CD4-positive, alpha-beta memory T cell (primary cell): ENCODE results near the gene ZRANB3. TPM values are rescaled to one million over a fixed set of nuclear protein-coding genes. Genes with fewer than 3 reads are reported as not detected.
"Not testable (repeated sequence)": the region's sequence is repeated elsewhere in the genome, so short reads cannot be mapped to it uniquely, and the experiment has no call there.

Experiments
- CTCF ChIA-PET: fragments of 350-600 bp; sonication (Branson Sonifier 250); formaldehyde crosslinking; loops from one replicate; lab custom pipeline; 2021; ENCODE audit warnings: inconsistent platforms; ENCODE audit not compliant: partially characterized antibody; lab: Charles Lee
- POLR2A ChIA-PET: fragments of 350-600 bp; sonication (Branson Sonifier 250); formaldehyde crosslinking; loops from one replicate; lab custom pipeline; 2021; ENCODE audit not compliant: partially characterized antibody; lab: Charles Lee
- DNase-seq, 5 donors: peaks; one replicate each; pipeline versions ENCODE4 v3.0.0 to v3.0.0-alpha.2; 2020 to 2022; ENCODE audit warnings: mixed read lengths in 1 of 5
- H3K27ac ChIP-seq: one replicate; pipeline ENCODE4 v1.7.0; 2013; ENCODE audit warnings: low read depth, low read length
- H3K27me3 ChIP-seq: 2 replicates; pipeline ENCODE4 v1.7.0; 2013; ENCODE audit warnings: mild to moderate bottlenecking, low read length, moderate library complexity; ENCODE audit not compliant: insufficient read depth
- H3K36me3 ChIP-seq: 2 replicates; pipeline ENCODE4 v1.7.0; 2013; ENCODE audit warnings: mild to moderate bottlenecking, low read length, moderate library complexity; ENCODE audit not compliant: insufficient read depth
- H3K4me1 ChIP-seq: 2 replicates; pipeline ENCODE4 v1.7.0; 2013; ENCODE audit warnings: mild to moderate bottlenecking, low read length, moderate library complexity; ENCODE audit not compliant: insufficient read depth
- H3K4me3 ChIP-seq, 2 donors: one replicate each; pipeline ENCODE4 v1.7.0; 2013; ENCODE audit warnings: low read length in 2 of 2, mild to moderate bottlenecking in 1 of 2
- H3K9me3 ChIP-seq, 2 donors: one replicate each; pipeline ENCODE4 v1.7.0; 2013; ENCODE audit warnings: low read length in 2 of 2, control low read depth in 1 of 2; ENCODE audit not compliant: control insufficient read depth in 1 of 2
- H3K27ac Mint-ChIP-seq, 7 donors: one replicate each; pipeline ENCODE4 v1.8.0; 2020 to 2021; ENCODE audit warnings: mixed read lengths in 7 of 7, mild to moderate bottlenecking in 6 of 7, inconsistent platforms in 3 of 7, moderate library complexity in 3 of 7
- H3K27me3 Mint-ChIP-seq, 2 donors: one replicate each; pipeline ENCODE4 v1.8.0; 2020 to 2021; ENCODE audit warnings: mixed read lengths in 2 of 2
- H3K36me3 Mint-ChIP-seq, 2 donors: one replicate each; pipeline ENCODE4 v1.8.0; 2020 to 2021; ENCODE audit warnings: mixed read lengths in 2 of 2, inconsistent platforms in 1 of 2, mild to moderate bottlenecking in 1 of 2
- H3K4me1 Mint-ChIP-seq, 4 donors: one replicate each; pipeline ENCODE4 v1.8.0; 2020 to 2021; ENCODE audit warnings: mixed read lengths in 4 of 4, mild to moderate bottlenecking in 1 of 4
- H3K4me3 Mint-ChIP-seq, 8 donors: one replicate each; pipeline ENCODE4 v1.8.0; 2020 to 2021; ENCODE audit warnings: mixed read lengths in 8 of 8, mild to moderate bottlenecking in 7 of 8, moderate library complexity in 6 of 8, inconsistent platforms in 3 of 8
- H3K9me3 Mint-ChIP-seq, 8 donors: one replicate each; pipeline ENCODE4 v1.8.0; 2020 to 2021; ENCODE audit warnings: mixed read lengths in 8 of 8, mild to moderate bottlenecking in 5 of 8, inconsistent platforms in 3 of 8, moderate library complexity in 1 of 8
- intact Hi-C: fragments of 100-400 bp; cut with micrococcal nuclease; formaldehyde crosslinking; loops from one replicate; pipeline ENCODE4 v1.15.1; 2023
- polyA plus RNA-seq, 2 donors: library from polyadenylated mRNA; unstranded; fragments of 300-500 nt; fragmentation: Illumina TruSeq; gene quantifications; one replicate each; pipeline ENCODE4 v1.2.3, GENCODE V29; 2021
- total RNA-seq, 2 experiments: library from RNA; stranded (reverse); gene quantifications; one replicate each; pipeline ENCODE4 v1.2.3, GENCODE V29; 2021

ZRANB3 gene
- total and polyA plus RNA-seq, 4 experiments from 2014 or later, result 2.3 to 5.0 (median 3.4) TPM

DNA sequence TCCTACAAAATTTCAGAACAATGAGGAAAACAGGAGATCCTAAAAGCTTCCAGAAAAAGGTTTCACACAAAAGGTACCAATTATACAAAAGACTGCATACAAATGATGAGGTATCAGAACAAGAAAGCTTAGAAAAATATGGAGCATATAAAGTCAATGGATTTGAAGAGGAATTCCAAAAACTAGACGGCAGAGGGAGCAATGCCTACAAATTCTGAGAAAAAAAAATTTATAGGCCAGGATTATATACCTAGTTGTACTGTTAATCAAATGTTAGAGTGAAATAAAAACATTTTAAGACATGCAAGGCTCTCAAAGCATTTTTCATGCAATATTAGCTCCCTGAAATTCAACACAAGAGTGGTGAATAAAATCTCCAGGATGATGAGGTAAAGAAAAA lies 106.2 kb downstream of the ZRANB3 start:
- Mint-ChIP-seq H3K27me3 (no peaks in the 10 kb centered on the region), H3K4me1 (peaks cover 0 to 2% (median 0%) of the 10 kb centered on the region in 4 donors), H3K9me3 (peaks cover 4 to 46% (median 23%) of the 10 kb centered on the region in 8 donors), H3K4me3 (no peak overlapping the region), H3K27ac (no peak overlapping the region), H3K36me3 (peaks cover 20 to 43% of the 10 kb centered on the region in 2 donors)
- Histone ChIP-seq H3K36me3 (no peaks in the 10 kb centered on the region), H3K4me1 (no peaks in the 10 kb centered on the region), H3K27me3 (no peaks in the 10 kb centered on the region), H3K27ac (no peak overlapping the region), H3K9me3 (no peaks in the 10 kb centered on the region), H3K4me3 (no peak overlapping the region)
- POLR2A ChIA-PET, result no interaction called here
- intact Hi-C loops, result no loop called here
- CTCF ChIA-PET, result no interaction called here
- DNase-seq, result no peak

DNA sequence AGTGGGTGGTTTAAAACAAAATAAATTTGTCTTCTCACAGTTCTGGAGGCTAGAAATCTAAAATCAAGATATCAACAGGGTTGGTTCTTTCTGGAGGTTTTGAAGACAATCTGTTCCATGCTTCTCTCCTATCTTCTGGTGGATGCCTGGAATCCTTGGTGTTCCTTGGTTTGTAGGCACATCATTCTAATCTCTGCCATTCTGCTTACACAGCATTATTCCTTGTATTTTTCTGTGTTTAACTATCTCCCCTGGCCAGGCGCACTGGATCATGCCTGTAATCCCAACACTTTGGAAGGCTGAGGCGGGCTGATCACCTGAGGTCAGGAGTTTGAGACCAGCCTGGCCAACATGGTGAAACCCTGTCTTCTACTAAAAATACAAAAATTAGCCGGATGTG lies 108.1 kb downstream of the ZRANB3 start:
- Histone ChIP-seq H3K4me3 (no peak overlapping the region), H3K36me3 (no peaks in the 10 kb centered on the region), H3K9me3 (no peaks in the 10 kb centered on the region), H3K4me1 (no peaks in the 10 kb centered on the region), H3K27me3 (no peaks in the 10 kb centered on the region), H3K27ac (no peak overlapping the region)
- intact Hi-C loops, result no loop called here
- no peaks in the 10 kb centered on the region for H3K27me3 Mint-ChIP-seq
- DNase-seq, result no peak
- ChIA-PET POLR2A (no interaction called here), CTCF (no interaction called here)
- peaks cover 13 to 33% of the 10 kb centered on the region in 2 donors for H3K36me3 Mint-ChIP-seq
- H3K4me1 Mint-ChIP-seq, result peaks cover 0 to 2% (median 0%) of the 10 kb centered on the region in 4 donors
- peaks cover 6 to 40% (median 23%) of the 10 kb centered on the region in 8 donors for H3K9me3 Mint-ChIP-seq
- H3K27ac Mint-ChIP-seq, result no peak overlapping the region
- no peak overlapping the region for H3K4me3 Mint-ChIP-seq

DNA sequence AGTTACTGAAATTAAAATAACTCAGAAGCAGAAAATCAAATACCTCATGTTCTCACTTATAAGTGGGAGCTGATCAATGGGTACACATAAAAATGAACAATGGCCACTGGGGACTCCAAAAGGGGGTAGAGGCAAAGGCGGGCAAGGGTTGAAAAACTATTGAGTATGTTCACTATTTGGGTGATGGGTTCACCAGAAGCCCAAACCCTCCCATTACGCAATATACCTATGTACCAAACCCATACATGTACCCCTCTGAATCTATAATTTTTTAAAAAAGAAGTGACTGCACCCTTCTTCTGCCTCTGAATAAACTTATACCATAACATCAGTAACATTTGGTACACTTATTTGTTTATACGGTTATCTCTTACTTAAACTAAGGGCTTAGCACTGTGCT lies 119.4 kb downstream of the ZRANB3 start:
- ChIA-PET CTCF (no interaction called here), POLR2A (no interaction called here)
- no peak for DNase-seq
- Mint-ChIP-seq H3K9me3 (peaks cover 0 to 63% (median 39%) of the 10 kb centered on the region in 8 donors), H3K4me1 (no peaks in the 10 kb centered on the region), H3K4me3 (no peak overlapping the region), H3K27me3 (no peaks in the 10 kb centered on the region), H3K27ac (no peak overlapping the region), H3K36me3 (peaks cover 16 to 20% of the 10 kb centered on the region in 2 donors)
- intact Hi-C loops, result no loop called here
- no peaks in the 10 kb centered on the region for H3K4me1 ChIP-seq
- no peaks in the 10 kb centered on the region for H3K9me3 ChIP-seq
- H3K27ac ChIP-seq, result no peak overlapping the region
- no peak overlapping the region for H3K4me3 ChIP-seq
- no peaks in the 10 kb centered on the region for H3K36me3 ChIP-seq
- no peaks in the 10 kb centered on the region for H3K27me3 ChIP-seq

DNA sequence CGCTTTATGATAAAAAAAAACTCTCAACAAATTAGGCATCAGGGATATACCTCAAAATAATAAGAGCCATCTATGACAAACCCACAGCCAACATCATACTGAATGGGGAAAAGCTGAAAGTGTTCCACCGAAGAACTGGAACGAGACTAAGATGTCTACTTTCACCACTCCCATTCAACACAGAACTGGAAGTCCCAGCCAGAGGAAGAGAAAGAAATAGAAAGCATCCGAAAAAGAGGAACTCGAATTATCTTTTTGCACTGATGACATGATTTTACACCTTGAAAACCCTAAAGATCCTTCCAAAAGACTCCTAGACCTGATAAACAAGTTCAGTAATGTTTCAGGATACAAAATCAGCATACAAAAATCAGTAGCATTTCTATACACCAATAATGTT lies 121.6 kb downstream of the ZRANB3 start:
- Mint-ChIP-seq H3K27me3 (no peaks in the 10 kb centered on the region), H3K9me3 (peaks cover 3 to 73% (median 53%) of the 10 kb centered on the region in 8 donors), H3K27ac (no peak overlapping the region)

DNA sequence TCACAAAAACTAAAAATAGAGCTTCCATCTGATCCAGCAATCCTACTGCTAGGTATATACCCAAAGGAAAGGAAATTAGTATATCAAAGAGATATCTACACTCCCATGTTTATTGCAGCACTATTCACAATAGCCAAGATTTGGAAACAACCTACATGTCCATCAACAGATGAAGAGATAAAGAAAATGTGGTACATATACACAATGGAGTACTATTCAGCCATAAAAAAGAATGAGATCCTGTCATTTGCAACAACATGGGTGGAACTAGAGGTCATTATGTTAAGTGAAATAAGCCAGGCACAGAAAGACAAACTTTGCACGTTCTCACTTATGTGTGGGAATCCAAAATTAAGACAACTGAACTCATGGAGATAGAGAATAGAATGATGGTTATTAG lies 134.8 kb downstream of the ZRANB3 start:
- H3K36me3 ChIP-seq, H3K27me3 ChIP-seq, H3K27ac ChIP-seq, DNase-seq, intact Hi-C loops, H3K27me3 Mint-ChIP-seq, H3K4me1 Mint-ChIP-seq, H3K4me3 ChIP-seq, H3K4me3 Mint-ChIP-seq, CTCF ChIA-PET, H3K27ac Mint-ChIP-seq, H3K9me3 ChIP-seq, H3K4me1 ChIP-seq: not testable (repeated sequence)
- H3K36me3 Mint-ChIP-seq, result peaks cover 2 to 22% of the 10 kb centered on the region in 2 donors
- H3K9me3 Mint-ChIP-seq, result peaks cover 4 to 32% (median 20%) of the 10 kb centered on the region in 8 donors
- POLR2A ChIA-PET, result interaction anchor here (0.6 kb wide), 1 partner anchor 1378 kb away, joined by 3 read pairs; no protein-coding TSS in a partner anchor

More for the DNA sequence above, 121.6 kb downstream of the ZRANB3 start:
- Histone ChIP-seq H3K27ac (no peak overlapping the region), H3K4me3 (no peak overlapping the region), H3K27me3 (no peaks in the 10 kb centered on the region), H3K4me1 (no peaks in the 10 kb centered on the region), H3K36me3 (no peaks in the 10 kb centered on the region), H3K9me3 (no peaks in the 10 kb centered on the region)
- Mint-ChIP-seq H3K36me3 (peaks cover 31 to 33% of the 10 kb centered on the region in 2 donors), H3K4me1 (peaks cover 0 to under 1% (median 0%) of the 10 kb centered on the region in 4 donors), H3K4me3 (no peak overlapping the region)
- ChIA-PET CTCF (no interaction called here), POLR2A (no interaction called here)
- no peak for DNase-seq
- intact Hi-C loops, result no loop called here

DNA sequence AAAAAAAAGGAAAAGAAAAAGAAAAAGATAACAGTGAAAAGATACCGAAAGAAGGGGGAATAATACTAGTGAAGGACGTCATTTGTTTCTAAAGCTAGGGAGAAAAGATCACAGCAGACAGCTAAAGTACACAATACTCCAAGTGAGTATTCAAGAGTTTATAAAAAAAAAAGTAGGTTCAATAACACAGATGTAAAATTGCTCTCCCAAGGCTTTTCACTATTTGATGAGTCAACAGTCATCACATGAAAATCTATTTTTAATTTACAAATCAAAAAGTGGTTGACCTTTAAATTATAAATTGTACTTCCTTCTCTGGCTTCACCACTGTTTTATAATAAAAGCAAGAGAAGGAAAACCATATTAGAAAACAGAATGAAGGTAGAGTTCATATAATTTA lies 144.0 kb downstream of the ZRANB3 start:
- no peaks in the 10 kb centered on the region for H3K9me3 ChIP-seq
- H3K27me3 ChIP-seq, result no peaks in the 10 kb centered on the region
- ChIA-PET POLR2A (no interaction called here), CTCF (no interaction called here)
- H3K4me1 ChIP-seq, result no peaks in the 10 kb centered on the region
- Mint-ChIP-seq H3K9me3 (peaks cover 3 to 61% (median 43%) of the 10 kb centered on the region in 8 donors), H3K27me3 (no peaks in the 10 kb centered on the region), H3K36me3 (peaks cover 26 to 44% of the 10 kb centered on the region in 2 donors), H3K27ac (no peak overlapping the region), H3K4me1 (no peaks in the 10 kb centered on the region), H3K4me3 (no peak overlapping the region)
- intact Hi-C loops, result no loop called here
- no peak overlapping the region for H3K4me3 ChIP-seq
- H3K36me3 ChIP-seq, result no peaks in the 10 kb centered on the region
- no peak overlapping the region for H3K27ac ChIP-seq
- no peak for DNase-seq

DNA sequence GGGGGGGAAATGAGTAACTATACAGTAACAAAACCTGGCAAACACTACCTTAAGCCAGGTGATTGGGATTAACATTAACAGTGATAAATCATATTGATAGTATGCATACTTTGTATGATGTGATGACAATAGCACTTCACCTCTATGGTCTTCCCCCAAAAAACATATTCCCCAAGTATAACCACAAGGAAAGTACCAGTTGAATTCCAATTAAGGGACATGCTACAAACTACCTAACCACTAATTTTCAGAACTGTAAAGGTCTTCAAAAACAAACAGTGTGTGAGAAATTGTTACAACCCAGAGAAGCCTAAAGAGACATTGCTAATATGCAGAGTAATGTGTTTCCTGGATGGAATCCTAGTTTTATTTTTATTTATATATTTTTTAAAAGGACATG lies 152.4 kb downstream of the ZRANB3 start:
- CTCF ChIA-PET, result no interaction called here
- Mint-ChIP-seq H3K4me3 (no peak overlapping the region), H3K9me3 (peaks cover 6 to 66% (median 50%) of the 10 kb centered on the region in 8 donors)

More for the DNA sequence above, 152.4 kb downstream of the ZRANB3 start:
- POLR2A ChIA-PET, result no interaction called here
- Histone ChIP-seq H3K36me3 (no peaks in the 10 kb centered on the region), H3K4me3 (no peak overlapping the region), H3K27me3 (no peaks in the 10 kb centered on the region), H3K9me3 (no peaks in the 10 kb centered on the region), H3K4me1 (no peaks in the 10 kb centered on the region), H3K27ac (no peak overlapping the region)
- Mint-ChIP-seq H3K4me1 (no peaks in the 10 kb centered on the region), H3K27me3 (no peaks in the 10 kb centered on the region), H3K36me3 (peaks cover 39 to 41% of the 10 kb centered on the region in 2 donors), H3K27ac (no peak overlapping the region)
- DNase-seq, result no peak
- intact Hi-C loops, result no loop called here
